Measurements from ENCODE around the gene GK.

DNA sequence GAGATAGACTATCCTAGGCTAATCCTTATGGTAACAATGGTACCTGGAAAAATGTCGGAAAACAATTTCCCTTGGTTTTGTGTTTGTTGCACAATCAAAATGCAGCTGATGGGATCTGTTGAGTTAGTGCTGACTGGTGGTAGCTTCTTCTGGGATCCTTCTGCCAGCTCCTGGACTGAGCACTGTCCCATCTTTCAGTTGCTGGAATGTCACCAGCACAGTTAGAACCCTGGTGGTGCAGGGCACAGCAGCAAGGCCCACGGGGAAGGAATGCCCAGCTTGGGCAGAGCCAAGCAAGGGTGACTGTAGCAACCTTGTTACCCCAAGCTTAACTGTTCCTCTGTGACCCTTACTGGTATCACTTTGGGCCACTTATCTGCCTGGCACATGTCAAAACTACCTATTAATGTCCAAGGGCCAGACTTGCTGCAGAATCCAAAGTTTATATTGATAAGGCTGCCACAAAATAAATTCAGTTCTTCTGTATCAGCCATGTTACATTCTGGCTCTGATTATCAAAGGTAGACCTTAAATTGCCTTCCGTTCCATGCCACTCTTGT is 53.1 kb downstream of the GK start:
- TF ChIP-seq GABPA (IDR thresholded peaks at IDR 0.05; ENCODE audit: low read depth) (no peak), POLR2AphosphoS5 (IDR thresholded peaks at IDR 0.05; ENCODE audit: low read depth) (no peak), CTCF (IDR thresholded peaks at IDR 0.05; ENCODE audit: insufficient read depth, low read length) (no peak), REST (IDR thresholded peaks at IDR 0.05; ENCODE audit: insufficient replicate concordance, low read depth) (no peak), SPI1 (IDR thresholded peaks at IDR 0.05; ENCODE audit: borderline replicate concordance, low read depth) (no peak)
